Astrocyte of the spinal cord (primary cell): Measurements from ENCODE around the gene PKD1L1.

Experiments used
- DNase-seq: peaks from one replicate; pipeline ENCODE4 v3.0.0; 2011; ENCODE audit warnings: low read depth, low spot score
- H3K4me3 ChIP-seq: 2 replicates; pipeline ENCODE4 v1.5.1; 2011; ENCODE audit warnings: low read depth, mild to moderate bottlenecking, low read length, moderate library complexity
- CTCF ChIP-seq: IDR thresholded peaks from 2 replicates; pipeline ENCODE4 v1.5.1; 2012; ENCODE audit warnings: low read depth, mild to moderate bottlenecking, low read length, inconsistent platforms
- in situ Hi-C: cut with HindIII; loops from 2 replicates; pipeline ENCODE4 v1.10.0; 2017; ENCODE audit warnings: low sequenced_read_pairs

Gene PKD1L1

GRCh38 chr7:47734949-47735291, 213.3 kb downstream of the PKD1L1 start:
- no peak for TF ChIP-seq CTCF
- in situ Hi-C loops, result no loop called here
- H3K4me3 ChIP-seq, result no peak overlapping the region
- no peak for DNase-seq

DNA sequence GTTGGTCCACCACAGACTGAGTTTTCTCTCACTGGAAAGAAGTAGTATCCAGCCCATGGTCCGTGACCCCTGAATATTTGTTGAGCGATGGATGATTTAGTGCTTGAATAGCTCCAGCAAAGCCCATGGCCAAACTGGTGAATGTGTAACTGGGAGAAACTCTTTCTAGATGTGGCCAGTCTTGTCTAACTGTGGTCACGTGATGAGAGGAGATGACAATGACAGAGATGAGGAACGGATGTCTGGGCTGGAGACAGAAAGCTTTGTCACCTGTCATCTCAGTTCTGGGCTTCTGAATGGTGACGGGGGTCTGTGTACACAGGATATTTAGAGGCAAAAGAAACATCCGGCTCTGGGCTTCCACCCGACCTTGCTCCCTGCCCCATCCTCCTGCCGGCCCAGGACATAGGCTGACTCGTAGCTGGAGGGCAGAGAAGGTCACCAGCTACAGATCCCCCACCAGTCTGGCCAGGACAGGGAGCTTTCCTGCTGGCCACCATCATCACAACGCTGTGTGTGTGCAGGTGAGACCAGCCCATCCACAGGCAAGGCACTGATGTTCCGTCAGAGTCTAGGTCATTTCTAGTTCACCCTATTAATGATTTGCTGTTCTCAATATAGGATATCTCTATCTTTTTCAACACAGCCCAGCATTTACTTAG, 213.8 kb downstream of the PKD1L1 start:
- in situ Hi-C loops, result no loop called here
- no peak for TF ChIP-seq CTCF
- no peak for DNase-seq
- no peak overlapping the region for H3K4me3 ChIP-seq

DNA sequence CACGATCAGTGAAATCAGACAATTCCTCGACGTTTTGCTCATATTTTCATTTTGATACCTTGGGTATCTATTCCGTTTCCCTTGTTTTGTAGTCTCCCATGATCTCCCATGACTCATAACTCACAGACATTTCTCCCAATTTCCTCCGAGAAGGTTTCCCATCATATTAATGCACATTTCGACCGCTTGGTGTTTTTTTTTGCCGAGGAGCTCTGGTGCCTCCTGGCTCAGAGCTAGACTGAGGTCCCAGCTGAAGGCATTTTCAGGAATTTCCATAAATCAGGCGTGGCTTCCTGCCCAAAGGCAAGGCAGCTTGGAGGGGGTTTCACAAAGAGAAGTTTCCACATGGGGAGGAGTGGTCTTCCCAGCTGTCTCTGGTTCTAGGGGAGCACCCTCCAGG, 218.1 kb downstream of the PKD1L1 start:
- TF ChIP-seq CTCF, result no peak
- in situ Hi-C loops, result no loop called here
- peak; percentile 17 for DNase-seq
- no peak overlapping the region for H3K4me3 ChIP-seq

- no peak for DNase-seq
- no peak overlapping the region for H3K4me3 ChIP-seq
- in situ Hi-C loops, result no loop called here
Measured at GRCh38 chr7:47726047-47726726, 222.1 kb downstream of the PKD1L1 start.

DNA sequence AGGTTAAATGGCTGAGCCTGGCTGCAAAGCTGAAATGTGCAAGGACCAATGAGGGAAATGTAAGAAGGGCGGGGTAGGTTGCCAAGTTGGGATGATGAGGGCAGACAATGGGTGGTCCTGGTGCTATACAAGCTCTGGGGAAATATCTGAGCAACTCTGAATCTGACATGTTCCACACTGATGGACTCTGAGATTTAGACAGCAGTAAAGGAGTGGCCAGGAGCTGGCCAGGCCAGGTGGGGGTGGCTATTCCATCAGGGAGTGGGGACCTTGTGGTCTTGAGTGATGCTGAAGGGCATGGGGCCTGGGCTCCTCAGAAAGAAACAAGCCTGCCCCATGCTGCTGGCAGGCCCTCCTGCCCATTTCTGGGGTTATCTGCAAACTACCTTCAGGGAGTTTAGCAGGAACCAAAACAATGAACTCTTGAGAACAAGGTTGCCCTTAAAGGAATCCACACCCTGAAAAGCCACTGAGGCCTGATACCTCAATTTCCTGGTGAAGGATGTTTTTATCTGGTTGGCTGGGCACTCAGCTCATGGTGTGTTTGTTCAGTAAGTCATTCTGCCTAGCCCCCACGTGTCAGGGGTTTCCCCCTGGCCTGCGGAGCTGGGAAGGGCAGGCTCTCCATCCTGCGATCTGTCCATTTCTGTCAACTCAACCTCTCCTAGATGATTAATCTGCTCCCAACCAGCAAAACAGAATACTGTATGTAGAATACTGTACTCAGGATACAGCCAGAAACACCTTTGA, 223.1 kb downstream of the PKD1L1 start:
- DNase-seq, result peak; percentile 15
- H3K4me3 ChIP-seq, result no peak overlapping the region
- TF ChIP-seq CTCF, result no peak
- in situ Hi-C loops, result no loop called here

More at GRCh38 chr7:47726047-47726726, 222.1 kb downstream of the PKD1L1 start:
- no peak for TF ChIP-seq CTCF
